Peyer's patch (tissue), 4 donors: ENCODE measurements around the gene ODC1. TPM values are rescaled to one million over a fixed set of nuclear protein-coding genes. Genes with fewer than 3 reads are reported as not detected.
A peak's percentile ranks its signal among the peaks of the same experiment; 100 is the strongest.
"Not testable (repeated sequence)": the region's sequence is repeated elsewhere in the genome, so short reads cannot be mapped to it uniquely, and the experiment has no call there.

Source experiments
- DNase-seq, 3 donors: peaks; one replicate each; pipeline ENCODE4 v3.0.0-alpha.2; 2017 to 2019
- H3K27ac ChIP-seq, 4 donors: fragments of 200-600 bp; sonication (generic); one replicate each; pipeline ENCODE4 v1.5.1; 2016 to 2019
- H3K27me3 ChIP-seq, 2 donors: fragments of 200-600 bp; sonication (generic); one replicate each; pipeline ENCODE4 v1.5.1; 2019
- H3K36me3 ChIP-seq, 3 donors: fragments of 200-600 bp; sonication (generic); one replicate each; pipeline ENCODE4 v1.5.1; 2016 to 2019
- H3K4me1 ChIP-seq, 4 donors: fragments of 200-600 bp; sonication (generic); one replicate each; pipeline ENCODE4 v1.5.1; 2016 to 2019
- H3K4me3 ChIP-seq, 4 donors: fragments of 200-600 bp; sonication (generic); 1 replicate in 3 of 4; 2 replicates in 1 of 4; pipeline ENCODE4 v1.5.1; 2016 to 2019; ENCODE audit warnings: mild to moderate bottlenecking in 1 of 4
- H3K9me3 ChIP-seq, 4 donors: fragments of 200-600 bp; sonication (generic); one replicate each; pipeline ENCODE4 v1.5.1; 2016 to 2019; ENCODE audit warnings: mild to moderate bottlenecking in 1 of 4
- CTCF ChIP-seq, 6 experiments: fragments of 450-650 bp in 4 of 6; fragments of 200-600 bp in 2 of 6; sonication (generic) in 1 of 6; IDR thresholded peaks; one replicate each; pipeline ENCODE4 v1.5.1; 2017 to 2019; ENCODE audit warnings: antibody characterized with exemption in 6 of 6, mild to moderate bottlenecking in 3 of 6, moderate library complexity in 1 of 6
- POLR2A ChIP-seq, 2 donors: fragments of 450-650 bp; IDR thresholded peaks; one replicate each; pipeline ENCODE4 v1.5.1; 2017; ENCODE audit warnings: antibody characterized with exemption in 2 of 2, mild to moderate bottlenecking in 2 of 2, moderate library complexity in 2 of 2
- total RNA-seq, 4 donors: library from RNA; depleted of rRNA; stranded (reverse); fragments of >200 nt; gene quantifications; one replicate each; pipeline ENCODE4 v1.1.0, GENCODE V29; 2016

The ODC1 gene
- total RNA-seq, 4 donors from 2014 or later: 31.5 to 91.6 (median 55.6) TPM

- Histone ChIP-seq H3K27me3 (no peaks in the 10 kb centered on the region), H3K27ac (peak overlapping the region in 3 of 4 donors; percentile 11 to 59 (median 54)), H3K36me3 (no peaks in the 10 kb centered on the region), H3K4me3 (no peak overlapping the region), H3K4me1 (peaks cover 0 to 31% (median 6%) of the 10 kb centered on the region in 4 donors), H3K9me3 (no peaks in the 10 kb centered on the region)
- TF ChIP-seq POLR2A (IDR thresholded peaks at IDR 0.05): peak in 1 of 2 donors; percentile 8
- TF ChIP-seq CTCF (IDR thresholded peaks at IDR 0.05): no peak
- peak; percentile 78 to 92 (median 81) for DNase-seq
These were observed 45.6 kb upstream of the ODC1 start for GRCh38 chr2:10493634-10494281.

- Histone ChIP-seq H3K4me1 (peaks cover 0 to 29% (median 6%) of the 10 kb centered on the region in 4 donors), H3K36me3 (no peaks in the 10 kb centered on the region), H3K4me3 (no peak overlapping the region), H3K9me3 (no peaks in the 10 kb centered on the region), H3K27me3 (no peaks in the 10 kb centered on the region), H3K27ac (peak overlapping the region in 3 of 4 donors; percentile 11 to 59 (median 54))
- DNase-seq: no peak
- TF ChIP-seq CTCF (IDR thresholded peaks at IDR 0.05) (no peak), POLR2A (IDR thresholded peaks at IDR 0.05) (no peak)
These were observed 45.0 kb upstream of the ODC1 start for GRCh38 chr2:10493075-10493633.

- H3K4me3 ChIP-seq: no peak overlapping the region
- peak in 2 of 3 donors; percentile 78 to 82 for DNase-seq
- H3K36me3 ChIP-seq: no peaks in the 10 kb centered on the region
- TF ChIP-seq CTCF (IDR thresholded peaks at IDR 0.05) (no peak), POLR2A (IDR thresholded peaks at IDR 0.05) (peak; percentile 48 to 63)
- peaks cover 0 to 34% (median 6%) of the 10 kb centered on the region in 4 donors for H3K4me1 ChIP-seq
- H3K9me3 ChIP-seq: no peaks in the 10 kb centered on the region
- H3K27me3 ChIP-seq: no peaks in the 10 kb centered on the region
- peak overlapping the region in 3 of 4 donors; percentile 73 to 93 (median 88) for H3K27ac ChIP-seq
These were observed 42.7 kb upstream of the ODC1 start for GRCh38 chr2:10490806-10491291.

- peak overlapping the region in 3 of 4 donors; percentile 55 to 93 (median 88) for H3K27ac ChIP-seq
- DNase-seq: peak in 1 of 3 donors; percentile 13
These were observed 41.9 kb upstream of the ODC1 start for GRCh38 chr2:10489842-10490555.

GRCh38 chr2:10488142-10488541 is 40.0 kb upstream of the ODC1 start:
- H3K27me3 ChIP-seq, H3K9me3 ChIP-seq, H3K4me3 ChIP-seq, H3K27ac ChIP-seq, H3K36me3 ChIP-seq: not testable (repeated sequence)
- DNase-seq: peak in 2 of 3 donors; percentile 9 to 23
- peaks cover 0 to 20% (median 1%) of the 10 kb centered on the region in 4 donors for H3K4me1 ChIP-seq

More at GRCh38 chr2:10489842-10490555, 41.9 kb upstream of the ODC1 start:
- H3K27me3 ChIP-seq: no peaks in the 10 kb centered on the region
- no peaks in the 10 kb centered on the region for H3K36me3 ChIP-seq
- peaks cover 0 to 34% (median 6%) of the 10 kb centered on the region in 4 donors for H3K4me1 ChIP-seq
- H3K4me3 ChIP-seq: no peak overlapping the region
- no peaks in the 10 kb centered on the region for H3K9me3 ChIP-seq
- TF ChIP-seq CTCF (IDR thresholded peaks at IDR 0.05): no peak
- no peak for TF ChIP-seq POLR2A (IDR thresholded peaks at IDR 0.05)

GRCh38 chr2:10487741-10488104 is 39.6 kb upstream of the ODC1 start:
- H3K27ac ChIP-seq, H3K36me3 ChIP-seq, DNase-seq, H3K9me3 ChIP-seq, H3K27me3 ChIP-seq, H3K4me3 ChIP-seq: not testable (repeated sequence)
- peaks cover 0 to 19% (median 1%) of the 10 kb centered on the region in 4 donors for H3K4me1 ChIP-seq
